GM21447 (cell line): ENCODE results near the gene AS3MT.
"Not testable (repeated sequence)": the region's sequence is repeated elsewhere in the genome, so short reads cannot be mapped to it uniquely, and the experiment has no call there.

Experiments used
- ATAC-seq: cut with Tn5 transposase; IDR thresholded peaks from one replicate; pipeline ENCODE4 v1.9.1; 2021; ENCODE audit not compliant: unreplicated experiment

AS3MT gene, protein sequence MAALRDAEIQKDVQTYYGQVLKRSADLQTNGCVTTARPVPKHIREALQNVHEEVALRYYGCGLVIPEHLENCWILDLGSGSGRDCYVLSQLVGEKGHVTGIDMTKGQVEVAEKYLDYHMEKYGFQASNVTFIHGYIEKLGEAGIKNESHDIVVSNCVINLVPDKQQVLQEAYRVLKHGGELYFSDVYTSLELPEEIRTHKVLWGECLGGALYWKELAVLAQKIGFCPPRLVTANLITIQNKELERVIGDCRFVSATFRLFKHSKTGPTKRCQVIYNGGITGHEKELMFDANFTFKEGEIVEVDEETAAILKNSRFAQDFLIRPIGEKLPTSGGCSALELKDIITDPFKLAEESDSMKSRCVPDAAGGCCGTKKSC

DNA sequence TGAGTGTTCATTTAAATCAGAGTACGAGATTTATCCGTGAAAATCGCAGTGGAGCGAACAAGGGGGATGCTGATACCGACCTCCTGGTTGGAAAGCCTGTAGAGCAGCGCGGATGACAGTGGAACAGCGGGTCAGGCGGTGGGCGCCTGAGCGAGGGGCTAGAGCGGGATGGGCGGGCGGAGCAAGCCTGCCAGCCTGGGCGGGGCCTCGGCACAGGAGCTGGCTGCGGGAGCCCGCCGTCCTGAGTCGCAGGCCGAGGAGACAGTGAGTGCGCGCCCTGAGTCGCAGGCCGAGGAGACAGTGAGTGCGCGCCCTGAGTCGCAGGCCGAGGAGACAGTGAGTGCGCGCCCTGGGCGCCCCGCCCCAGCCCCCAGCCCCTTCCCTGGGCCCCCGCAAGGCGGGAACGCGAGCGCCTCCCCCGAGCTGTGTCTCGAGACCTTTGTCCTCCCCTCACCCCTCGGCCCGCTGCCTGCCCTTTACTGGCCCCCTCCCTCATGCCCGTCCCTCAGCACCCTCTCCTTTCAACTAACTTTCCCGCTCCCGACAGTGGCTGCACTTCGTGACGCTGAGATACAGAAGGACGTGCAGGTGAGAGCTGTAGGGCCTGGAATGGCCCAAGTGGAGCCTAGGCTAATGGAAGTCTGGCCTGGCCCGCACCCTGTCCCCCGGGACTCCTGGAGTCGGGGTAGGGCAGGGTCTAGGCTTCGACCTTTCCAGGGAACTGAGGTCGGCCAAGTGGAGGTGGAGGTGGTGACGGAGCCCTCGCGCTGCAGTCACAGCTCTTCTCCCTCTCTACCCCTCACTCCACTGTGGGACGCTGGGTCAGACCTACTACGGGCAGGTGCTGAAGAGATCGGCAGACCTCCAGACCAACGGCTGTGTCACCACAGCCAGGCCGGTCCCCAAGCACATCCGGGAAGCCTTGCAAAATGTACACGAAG, at the start of gene AS3MT:
Gene AS3MT, plus strand, starts transcription at position 213 of the 941 bp plus-strand sequence. Its CDS starts 123 bp downstream, at position 336.
- no peak for ATAC-seq

DNA sequence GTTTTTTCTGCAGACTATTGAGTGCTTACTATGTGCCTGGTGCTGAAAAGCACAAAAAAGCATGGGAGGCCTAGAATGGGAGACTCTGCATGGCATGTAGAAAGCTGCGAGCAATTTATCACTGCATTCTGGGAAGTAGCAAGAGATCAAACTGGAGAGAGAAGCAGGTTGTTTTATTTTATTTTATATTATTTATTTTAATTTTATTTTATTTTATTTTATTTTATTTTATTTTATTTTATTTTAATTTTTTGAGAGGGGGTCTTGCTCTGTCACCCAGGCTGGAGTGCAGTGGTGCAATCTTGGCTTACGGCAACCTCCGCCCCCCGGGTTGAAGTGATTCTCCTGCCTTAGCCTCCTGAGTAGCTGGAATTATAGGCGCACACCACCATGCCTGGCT, 49.3 kb upstream of the AS3MT start:
- ATAC-seq: not testable (repeated sequence)

DNA sequence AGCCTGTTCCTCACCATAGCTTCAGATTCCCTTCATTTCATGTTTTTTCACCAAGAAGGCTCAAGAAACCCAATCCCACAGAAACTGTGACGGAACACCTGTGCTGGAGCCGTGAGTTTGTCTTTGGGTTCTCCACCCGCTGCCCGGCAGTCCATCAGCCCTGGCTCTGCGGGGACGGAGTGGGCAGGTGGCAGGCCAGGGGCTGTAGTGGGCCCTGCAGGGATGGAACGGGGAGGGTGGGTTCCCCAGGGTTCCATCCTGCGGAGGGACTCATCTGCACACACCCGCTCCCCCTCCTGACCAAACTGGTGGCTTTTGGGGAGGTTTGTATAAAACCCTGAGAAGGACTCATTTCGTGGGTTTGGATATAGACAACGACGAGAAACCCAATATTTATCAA, 47.0 kb upstream of the AS3MT start:
- ATAC-seq: no peak

DNA sequence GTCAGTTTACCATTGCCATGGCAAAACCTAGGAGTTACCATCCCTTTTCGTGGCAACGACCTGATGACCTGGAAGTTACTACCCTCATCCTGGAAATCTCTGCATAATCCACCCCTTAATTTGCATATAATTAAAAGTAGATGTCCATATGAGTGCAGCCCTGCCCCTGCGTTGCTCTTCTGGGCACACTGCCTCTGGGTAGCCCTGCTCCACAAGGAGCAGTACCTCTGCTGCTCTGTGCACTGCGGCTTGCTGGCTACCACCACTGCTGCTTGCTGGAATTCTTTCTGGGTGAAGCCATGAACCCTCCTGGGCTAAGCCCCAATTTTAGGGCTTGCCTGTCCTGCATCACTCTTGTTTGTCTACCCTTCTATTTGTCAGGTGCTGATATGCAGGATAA, 44.6 kb upstream of the AS3MT start:
- ATAC-seq: no peak

DNA sequence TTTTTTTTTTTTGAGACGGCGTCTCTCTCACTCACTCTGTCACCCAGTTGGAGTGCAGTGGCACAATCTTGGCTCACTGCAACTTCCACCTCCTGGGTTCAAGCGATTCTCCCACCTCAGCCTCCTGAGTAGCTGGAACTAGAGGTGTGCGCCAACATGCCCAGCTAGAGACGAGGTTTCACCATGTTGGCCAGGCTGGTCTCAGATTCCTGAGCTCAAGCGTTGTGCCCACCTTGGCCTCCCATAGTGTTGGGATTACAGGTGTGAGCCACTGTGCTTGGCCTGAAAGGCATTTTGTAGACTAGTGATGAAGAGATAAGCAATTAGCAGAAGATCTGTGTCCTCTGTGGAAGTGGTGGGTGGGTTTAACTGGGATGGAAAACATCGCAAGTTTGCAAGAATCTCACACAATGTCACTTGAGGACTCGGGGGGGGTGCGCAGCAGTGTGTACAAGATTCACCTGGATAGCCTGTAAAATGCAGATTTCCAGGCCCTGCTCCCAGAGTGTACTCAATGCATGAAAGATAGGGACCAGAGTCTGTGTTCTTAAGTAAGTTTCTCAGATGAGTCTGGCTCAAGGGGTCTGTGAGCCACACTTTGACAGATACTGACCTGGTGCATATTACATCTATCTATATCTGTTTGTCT, 43.0 kb upstream of the AS3MT start:
- no peak for ATAC-seq

DNA sequence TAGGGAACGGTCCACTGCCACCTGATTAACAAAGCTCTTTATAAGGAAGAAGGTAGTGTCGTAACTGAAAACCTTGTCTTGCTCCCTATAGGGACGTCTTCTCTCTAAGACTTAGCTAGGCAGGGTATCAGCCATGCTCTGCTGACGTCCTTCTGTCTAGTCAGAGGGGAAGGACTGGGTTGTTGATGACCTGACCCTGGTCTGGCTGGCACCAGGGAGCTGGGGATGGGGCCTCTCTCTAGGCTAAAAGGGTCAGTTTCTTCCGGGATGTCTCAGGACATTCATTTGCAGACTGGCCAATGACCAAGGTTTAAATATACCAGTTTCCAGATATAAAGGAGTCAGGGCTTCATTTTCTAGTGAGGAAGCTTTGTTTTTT, 41.7 kb upstream of the AS3MT start:
- ATAC-seq: no peak

DNA sequence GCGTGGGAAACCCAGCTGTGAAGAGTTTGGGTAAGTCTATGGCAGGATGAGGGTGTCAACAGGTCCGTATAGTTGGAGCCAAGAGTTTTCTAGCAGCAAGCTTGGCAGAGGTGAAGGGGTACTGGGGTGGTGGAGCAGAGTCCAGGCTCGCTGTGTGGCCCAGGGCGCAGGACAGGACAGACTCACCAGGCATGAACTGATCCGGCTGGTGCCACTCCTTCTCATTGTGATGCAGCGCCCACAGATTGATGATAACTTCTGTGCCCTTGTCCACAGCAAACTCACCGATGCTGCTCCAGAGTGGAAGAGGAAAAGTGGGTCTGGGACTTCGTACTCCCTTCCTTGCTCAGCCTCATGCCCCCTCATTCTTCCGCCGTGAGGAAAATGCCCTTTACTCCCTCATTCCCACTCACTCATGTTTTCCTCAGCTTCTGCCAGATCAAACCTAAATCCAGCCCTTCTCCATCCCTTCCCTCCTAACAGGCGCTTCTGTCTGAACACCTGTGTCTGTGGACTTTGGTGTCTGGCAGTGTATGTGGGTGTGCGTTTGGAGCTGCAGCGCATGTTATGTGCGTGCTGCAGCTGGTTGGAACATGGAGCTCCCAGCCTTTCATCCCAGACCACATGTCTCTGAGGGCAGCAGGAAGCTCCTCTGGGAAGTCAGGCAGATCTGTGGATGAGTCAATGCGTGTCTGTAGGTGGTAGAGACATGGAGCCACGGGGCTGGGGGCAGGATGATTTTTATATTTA, 37.8 kb upstream of the AS3MT start:
- ATAC-seq: no peak

DNA sequence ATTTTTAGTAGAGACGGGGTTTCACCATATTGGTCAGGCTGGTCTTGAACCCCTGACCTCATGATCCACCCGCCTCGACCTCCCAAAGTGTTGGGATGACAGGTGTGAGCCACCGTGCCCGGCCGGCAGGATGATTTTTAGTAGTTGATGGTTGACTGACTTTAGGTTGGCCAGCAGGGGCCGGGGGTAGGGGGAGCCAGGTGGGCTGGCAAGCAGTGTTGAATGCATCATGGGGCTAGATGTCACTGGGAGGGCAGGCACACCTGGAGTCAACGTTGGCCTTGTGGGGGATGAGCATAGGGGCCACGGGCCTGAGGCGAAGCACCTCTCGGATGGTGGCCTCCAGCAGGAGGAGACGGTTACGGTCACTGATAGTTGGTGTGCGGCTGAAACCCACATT, 37.0 kb upstream of the AS3MT start:
- ATAC-seq: no peak

DNA sequence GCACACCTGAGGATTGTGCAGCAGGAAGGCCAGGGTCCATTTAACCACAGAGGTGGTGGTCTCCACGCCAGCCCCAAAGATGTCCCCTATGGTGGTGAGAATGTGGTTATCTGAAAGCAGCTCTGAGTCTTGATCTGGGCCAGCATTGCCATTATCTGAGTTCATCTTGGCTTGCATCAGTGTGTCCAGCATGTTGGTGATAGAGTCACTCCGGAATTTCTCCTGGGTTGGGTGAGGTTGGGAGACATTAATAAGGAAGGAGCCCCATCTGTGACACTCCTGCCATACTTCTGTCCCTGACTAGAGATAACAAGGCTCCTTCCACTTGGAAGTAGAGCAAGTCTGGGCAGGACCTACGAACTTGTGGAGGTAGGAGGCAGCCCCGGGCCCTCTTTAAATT, 36.3 kb upstream of the AS3MT start:
- no peak for ATAC-seq

DNA sequence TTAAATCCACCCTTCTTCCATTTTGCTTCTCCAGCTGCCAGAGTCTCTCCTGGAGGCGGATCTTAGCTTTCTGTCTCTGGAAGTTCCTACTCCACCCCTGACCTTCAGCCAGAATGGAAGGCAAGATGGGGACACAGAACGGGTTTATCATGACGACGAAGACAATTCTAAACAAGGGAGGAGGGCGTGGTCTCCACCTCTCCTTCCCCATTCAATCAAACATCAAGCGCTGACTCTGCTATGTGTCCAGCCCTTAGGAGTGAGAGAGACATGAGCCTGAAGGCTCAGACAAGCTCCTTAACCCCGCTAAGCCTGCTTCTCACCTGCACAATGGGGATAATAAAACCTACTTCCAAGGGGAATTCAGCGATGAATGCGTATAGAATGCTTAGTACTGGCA, 35.1 kb upstream of the AS3MT start:
- ATAC-seq: no peak

DNA sequence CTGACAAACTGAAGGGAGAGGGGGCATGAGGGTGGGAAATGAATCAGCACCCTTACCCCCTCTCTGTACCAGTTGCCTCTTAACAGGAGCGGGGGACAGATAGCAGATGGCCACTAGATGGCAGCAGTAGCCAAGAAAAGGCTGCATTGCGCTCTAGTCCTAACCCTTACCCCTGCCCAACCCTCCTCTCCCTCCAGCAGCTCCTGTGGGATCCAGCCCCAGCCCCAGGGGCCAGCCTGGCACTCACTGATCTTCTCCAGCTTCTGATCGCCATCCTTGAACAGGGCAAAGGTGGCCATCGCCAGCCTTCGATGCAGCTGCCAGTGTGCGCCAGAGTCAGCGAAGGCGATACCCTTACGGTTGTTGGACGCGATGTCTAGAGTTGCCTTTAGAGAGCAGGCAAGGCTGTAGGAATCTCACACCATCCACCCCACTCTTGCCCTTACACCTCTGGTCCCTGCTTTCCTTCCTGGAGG, 34.2 kb upstream of the AS3MT start:
- ATAC-seq: no peak

DNA sequence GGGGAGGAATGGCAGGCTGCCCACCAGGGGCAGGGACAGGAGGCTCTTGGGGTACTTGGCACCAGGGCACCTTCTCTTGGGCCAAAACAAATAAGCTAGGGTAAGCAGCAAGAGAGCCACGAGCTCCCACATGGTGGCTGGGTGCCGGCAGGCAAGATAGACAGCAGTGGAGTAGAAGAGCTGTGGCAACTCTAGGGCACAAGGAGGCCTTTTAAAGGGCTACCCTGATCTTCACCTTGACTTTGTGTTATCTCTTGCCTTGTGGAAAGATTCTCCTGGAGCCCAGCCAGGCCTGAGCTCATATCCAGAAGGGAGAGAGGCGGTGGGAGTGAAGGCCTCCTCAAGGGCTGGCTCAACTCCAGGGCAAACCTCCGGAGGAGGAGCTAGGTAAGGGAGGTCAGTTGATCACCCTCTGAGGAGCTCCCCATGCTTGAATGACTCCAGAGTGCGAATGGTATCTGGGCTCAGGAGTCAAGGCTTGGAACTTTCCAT, 32.0 kb upstream of the AS3MT start, which contains the start of gene CYP17A1:
Gene CYP17A1, minus strand, starts transcription at position 184 of the 492 bp plus-strand sequence. Its CDS starts 52 bp downstream, at position 132.
- no peak for ATAC-seq

DNA sequence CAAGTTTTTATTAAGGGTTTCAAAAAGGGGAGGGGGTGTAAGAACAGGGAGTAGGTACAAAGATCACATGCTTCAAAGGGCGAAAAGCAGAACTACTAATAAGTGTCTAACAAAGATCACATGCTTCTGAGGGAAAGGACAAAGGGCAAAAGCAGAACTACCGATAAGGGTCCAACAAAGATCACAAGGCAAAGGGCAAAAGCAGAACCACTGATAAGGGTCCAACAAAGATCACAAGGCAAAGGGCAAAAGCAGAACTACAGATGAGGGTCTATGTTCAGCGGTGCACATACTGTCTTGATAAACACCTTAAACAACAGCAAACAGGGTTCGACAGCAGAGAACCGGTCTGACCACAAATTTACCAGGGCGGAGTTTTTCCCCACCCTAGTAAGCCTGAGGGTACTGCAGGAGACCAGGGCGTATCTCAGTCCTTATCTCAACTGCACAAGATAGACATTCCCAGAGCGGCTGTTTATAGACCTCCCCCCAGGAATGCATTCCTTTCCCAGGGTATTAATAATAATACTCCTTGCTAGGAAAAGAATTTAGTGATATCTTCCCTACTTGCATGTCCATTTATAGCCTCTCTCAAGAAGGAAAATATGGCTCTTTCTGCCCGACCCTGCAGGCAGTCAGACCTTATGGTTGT, 30.9 kb upstream of the AS3MT start:
- ATAC-seq: not testable (repeated sequence)

DNA sequence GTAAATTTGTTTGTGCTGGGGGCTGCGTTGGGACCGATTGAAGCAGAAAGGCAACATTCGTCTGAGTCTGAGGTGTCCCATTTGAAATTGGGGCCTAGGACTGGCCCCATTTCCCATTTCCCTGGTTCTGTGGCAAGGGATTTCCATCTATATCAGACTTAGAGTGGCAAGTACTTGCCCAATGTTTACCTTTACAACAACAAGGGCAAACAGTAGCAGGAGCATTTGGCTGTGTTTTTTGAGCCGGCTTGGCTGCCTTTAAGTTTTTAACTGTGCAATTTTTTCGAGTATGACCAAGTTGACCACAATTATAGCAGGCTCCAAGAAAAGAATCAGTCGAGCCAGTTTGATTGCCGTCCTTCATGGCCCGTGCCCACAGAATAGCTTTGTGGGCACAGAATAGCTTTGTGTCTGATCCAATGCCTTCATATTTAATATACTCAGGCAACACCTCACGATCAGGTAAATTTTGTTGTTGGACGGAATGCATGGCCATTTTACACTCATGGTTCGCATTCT, 27.4 kb upstream of the AS3MT start:
- ATAC-seq: no peak

DNA sequence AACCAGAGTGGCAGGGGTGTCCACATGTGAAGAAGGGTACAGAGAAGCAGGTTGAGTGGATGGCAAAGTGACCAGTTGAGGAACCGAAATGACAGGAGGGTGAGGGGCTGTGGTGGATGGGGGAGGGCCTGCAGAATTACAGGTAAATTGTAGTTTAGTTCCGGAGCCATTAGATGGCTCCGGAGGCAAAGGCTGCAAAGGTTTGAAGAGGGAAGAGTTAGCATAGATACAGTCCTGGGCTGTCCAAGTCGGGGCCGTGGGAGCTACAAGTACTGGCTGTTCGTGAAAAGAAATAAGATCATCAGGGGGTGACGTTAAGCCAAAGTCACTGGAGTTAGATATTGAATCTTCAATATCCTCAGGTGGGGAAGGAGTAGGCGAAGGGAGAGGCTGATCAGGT, 26.1 kb upstream of the AS3MT start:
- ATAC-seq: not testable (repeated sequence)

DNA sequence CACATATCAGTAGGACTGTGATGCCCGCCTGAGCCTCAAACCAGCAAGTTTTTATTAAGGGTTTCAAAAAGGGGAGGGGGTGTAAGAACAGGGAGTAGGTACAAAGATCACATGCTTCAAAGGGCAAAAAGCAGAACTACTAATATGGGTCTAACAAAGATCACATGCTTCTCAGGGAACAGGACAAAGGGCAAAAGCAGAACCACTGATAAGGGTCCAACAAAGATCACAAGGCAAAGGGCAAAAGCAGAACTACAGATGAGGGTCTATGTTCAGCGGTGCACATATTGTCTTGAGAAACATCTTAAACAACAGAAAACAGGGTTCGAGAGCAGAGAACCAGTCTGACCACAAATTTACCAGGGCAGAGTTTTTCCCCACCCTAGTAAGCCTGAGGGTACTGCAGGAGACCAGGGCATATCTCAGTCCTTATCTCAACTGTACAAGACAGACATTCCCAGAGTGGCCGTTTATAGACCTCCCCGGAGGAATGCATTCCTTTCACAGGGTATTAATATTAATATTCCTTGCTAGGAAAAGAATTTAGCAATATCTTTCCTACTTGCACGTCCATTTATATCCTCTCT, 25.0 kb upstream of the AS3MT start:
- ATAC-seq: not testable (repeated sequence)

DNA sequence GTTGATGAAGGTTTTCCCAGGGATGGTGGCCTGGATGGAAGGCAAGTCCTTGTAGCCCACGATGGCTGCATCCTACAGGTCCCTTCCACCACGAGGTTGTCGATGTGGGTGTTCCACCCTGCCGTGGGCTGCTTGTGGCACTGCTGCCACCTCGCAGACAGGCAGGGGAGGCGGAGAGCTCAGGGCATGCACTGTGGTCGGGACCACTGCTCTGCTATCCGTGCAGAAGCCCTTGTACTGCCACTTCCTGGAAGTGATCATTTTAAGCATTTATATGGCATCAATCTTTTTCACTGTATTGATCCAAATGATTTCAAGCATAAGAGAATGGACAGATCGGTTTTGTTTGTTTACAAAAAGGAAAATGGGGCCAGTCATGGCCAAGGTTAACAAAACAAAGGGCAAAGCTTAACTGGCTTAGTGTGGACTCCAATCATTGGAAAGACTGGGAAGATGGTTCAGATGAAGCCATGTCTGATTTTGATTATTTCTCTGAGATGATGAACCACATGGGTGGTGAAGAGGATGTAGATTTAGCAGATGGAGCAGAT, 23.8 kb upstream of the AS3MT start:
- ATAC-seq: no peak

DNA sequence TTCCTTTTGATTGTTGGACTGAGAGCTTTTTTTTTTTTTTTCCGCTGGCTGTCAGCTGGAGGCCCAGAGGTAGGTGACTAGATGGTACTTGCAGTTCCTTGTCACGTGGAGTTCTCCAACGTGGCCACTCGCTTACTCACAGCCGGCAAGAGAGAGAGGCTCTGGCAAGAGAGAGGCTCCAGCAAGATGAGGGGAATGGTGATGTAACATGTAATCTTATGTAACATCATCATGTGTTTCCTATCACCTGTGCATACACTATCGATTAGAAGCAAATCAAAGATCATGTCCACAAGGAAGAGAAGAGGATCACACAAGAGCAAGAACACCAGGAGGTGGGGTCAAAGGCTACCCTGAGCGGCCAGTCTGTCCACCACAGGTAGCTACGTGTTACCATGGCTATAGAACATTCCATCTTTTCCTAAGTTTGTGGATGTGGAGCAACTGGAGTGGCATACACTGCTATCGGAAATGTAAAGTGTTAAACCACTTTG, 19.2 kb upstream of the AS3MT start:
- no peak for ATAC-seq

DNA sequence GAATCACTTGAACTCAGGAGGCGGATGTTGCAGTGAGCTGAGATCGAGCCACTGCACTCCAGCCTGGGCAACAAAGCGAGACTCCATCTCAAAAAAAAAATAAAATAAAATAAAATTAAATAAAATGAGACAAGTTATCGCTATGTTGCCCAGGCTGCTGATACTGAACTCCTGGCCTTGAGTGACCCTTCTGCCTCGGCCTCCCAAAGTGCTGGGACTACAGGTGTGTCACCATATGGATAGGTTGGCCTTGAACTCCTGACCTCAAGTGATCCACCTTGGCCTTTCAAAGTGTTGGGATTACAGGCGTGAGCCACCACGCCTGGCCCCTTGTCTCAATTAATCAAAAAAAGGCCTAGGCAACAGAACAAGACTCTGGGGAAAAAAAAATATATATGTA, 16.0 kb upstream of the AS3MT start:
- ATAC-seq: not testable (repeated sequence)
